ENCODE results near the gene KLHL22.
A peak's percentile ranks its signal among the peaks of the same experiment; 100 is the strongest.

The KLHL22 gene

GRCh38 chr22:20408891-20409290 is 86.7 kb downstream of the KLHL22 start:
- Histone ChIP-seq H3K9ac (no peak overlapping the region), H3K4me2 (no peak overlapping the region), H3K36me3 (peaks cover 27 to 47% (median 42%) of the 10 kb centered on the region in 11 experiments), H4K20me1 (peaks cover 0 to 41% (median 32%) of the 10 kb centered on the region in 11 experiments; a peak in 17 of 22 replicates), H3K9me3 (replicated peaks in 1 of 11) (no peaks in the 10 kb centered on the region), H3K27me3 (no peaks in the 10 kb centered on the region), H3K27ac (no peak overlapping the region), H3K4me3 (no peak overlapping the region), H3K4me1 (peaks cover 0 to 39% (median 27%) of the 10 kb centered on the region in 10 experiments; a peak in 16 of 20 replicates)
- TF ChIP-seq Cebpa-rat (IDR thresholded peaks at IDR 0.05), result no peak

DNA sequence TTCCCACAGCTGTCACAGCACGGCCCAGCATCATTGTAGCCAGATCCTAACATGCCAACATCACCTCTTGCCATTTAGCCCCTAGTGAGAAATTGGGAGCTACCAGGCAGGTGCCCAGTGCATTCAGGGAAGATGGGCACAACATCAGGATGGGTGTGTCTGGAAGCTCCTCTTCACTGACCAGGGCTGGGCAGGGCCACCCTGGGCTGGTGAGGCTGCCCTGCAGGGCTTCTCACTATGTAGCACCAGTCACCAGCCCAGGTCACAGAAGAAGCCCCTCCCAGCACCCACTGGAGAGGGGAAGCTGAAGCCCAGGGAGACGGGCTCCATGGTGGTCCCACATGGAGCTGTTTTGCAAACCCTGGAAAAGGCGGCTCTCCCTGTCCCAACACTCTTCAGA is 87.8 kb downstream of the KLHL22 start:
- H3K4me1 ChIP-seq, result peaks cover 0 to 32% (median 22%) of the 10 kb centered on the region in 10 experiments; a peak in 15 of 20 replicates
- H3K9me3 ChIP-seq (replicated peaks in 1 of 11), result no peaks in the 10 kb centered on the region
- no peak overlapping the region for H3K4me2 ChIP-seq
- no peak for TF ChIP-seq Cebpa-rat (IDR thresholded peaks at IDR 0.05)
- H3K9ac ChIP-seq, result no peak overlapping the region
- peaks cover 0 to 48% (median 32%) of the 10 kb centered on the region in 11 experiments; a peak in 17 of 22 replicates for H4K20me1 ChIP-seq
- peaks cover 34 to 58% (median 53%) of the 10 kb centered on the region in 11 experiments for H3K36me3 ChIP-seq
- no peak overlapping the region for H3K27ac ChIP-seq
- H3K27me3 ChIP-seq, result no peaks in the 10 kb centered on the region
- H3K4me3 ChIP-seq, result no peak overlapping the region

- peaks cover 0 to 24% (median 18%) of the 10 kb centered on the region in 10 experiments; a peak in 13 of 20 replicates for H3K4me1 ChIP-seq
- H3K4me2 ChIP-seq, result peak overlapping the region in 7 of 11 experiments; percentile 42 to 60 (median 55); a peak in 14 of 22 replicates
- H3K36me3 ChIP-seq, result peaks cover 37 to 68% (median 59%) of the 10 kb centered on the region in 11 experiments
- no peak for TF ChIP-seq Cebpa-rat (IDR thresholded peaks at IDR 0.05)
- no peak overlapping the region for H3K27ac ChIP-seq
- no peaks in the 10 kb centered on the region for H3K27me3 ChIP-seq
- H4K20me1 ChIP-seq, result peaks cover 0 to 48% (median 32%) of the 10 kb centered on the region in 11 experiments; a peak in 17 of 22 replicates
- H3K9ac ChIP-seq, result peak overlapping the region in 1 of 11 experiments; percentile 19; a peak in 1 of 22 replicates
- no peaks in the 10 kb centered on the region for H3K9me3 ChIP-seq (replicated peaks in 1 of 11)
- no peak overlapping the region for H3K4me3 ChIP-seq
Measured at GRCh38 chr22:20406686-20407408, 88.7 kb downstream of the KLHL22 start.

DNA sequence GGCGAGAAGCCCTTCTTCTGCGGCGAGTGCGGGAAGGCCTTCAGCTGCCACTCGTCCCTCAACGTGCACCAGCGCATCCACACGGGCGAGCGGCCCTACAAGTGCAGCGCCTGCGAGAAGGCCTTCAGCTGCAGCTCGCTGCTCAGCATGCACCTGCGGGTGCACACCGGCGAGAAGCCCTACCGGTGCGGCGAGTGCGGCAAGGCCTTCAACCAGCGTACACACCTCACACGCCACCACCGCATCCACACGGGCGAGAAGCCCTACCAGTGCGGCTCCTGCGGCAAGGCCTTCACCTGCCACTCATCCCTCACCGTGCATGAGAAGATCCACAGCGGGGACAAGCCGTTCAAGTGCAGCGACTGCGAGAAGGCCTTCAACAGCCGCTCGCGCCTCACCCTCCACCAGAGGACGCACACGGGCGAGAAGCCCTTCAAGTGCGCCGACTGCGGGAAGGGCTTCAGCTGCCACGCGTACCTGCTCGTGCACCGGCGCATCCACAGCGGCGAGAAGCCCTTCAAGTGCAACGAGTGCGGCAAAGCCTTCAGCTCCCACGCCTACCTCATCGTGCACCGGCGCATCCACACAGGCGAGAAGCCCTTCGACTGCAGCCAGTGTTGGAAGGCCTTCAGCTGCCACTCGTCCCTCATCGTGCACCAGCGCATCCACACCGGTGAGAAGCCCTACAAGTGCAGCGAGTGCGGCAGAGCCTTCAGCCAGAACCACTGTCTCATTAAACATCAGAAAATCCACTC is 89.5 kb downstream of the KLHL22 start:
- H3K4me3 ChIP-seq, result no peak overlapping the region
- H3K27me3 ChIP-seq, result no peaks in the 10 kb centered on the region
- H3K9ac ChIP-seq, result 0 out of 22 replicates have a peak overlapping the region, but pooled peaks of 1 of the 11 experiments have one; percentile 19
- H4K20me1 ChIP-seq, result peaks cover 0 to 54% (median 35%) of the 10 kb centered on the region in 11 experiments; a peak in 17 of 22 replicates
- peaks cover 37 to 75% (median 66%) of the 10 kb centered on the region in 11 experiments for H3K36me3 ChIP-seq
- peak overlapping the region in 7 of 11 experiments; percentile 42 to 60 (median 55); a peak in 14 of 22 replicates for H3K4me2 ChIP-seq
- peaks cover 0 to 28% (median 21%) of the 10 kb centered on the region in 10 experiments; a peak in 14 of 20 replicates for H3K4me1 ChIP-seq
- H3K27ac ChIP-seq, result no peak overlapping the region
- H3K9me3 ChIP-seq (replicated peaks in 1 of 11), result no peaks in the 10 kb centered on the region
- no peak for TF ChIP-seq Cebpa-rat (IDR thresholded peaks at IDR 0.05)

GRCh38 chr22:20405291-20405930 is 90.2 kb downstream of the KLHL22 start:
- peaks cover 37 to 81% (median 72%) of the 10 kb centered on the region in 11 experiments for H3K36me3 ChIP-seq
- H3K9me3 ChIP-seq (replicated peaks in 1 of 11), result no peaks in the 10 kb centered on the region
- no peak overlapping the region for H3K4me3 ChIP-seq
- peak overlapping the region in 7 of 11 experiments; percentile 42 to 60 (median 55); a peak in 9 of 22 replicates for H3K4me2 ChIP-seq
- peaks cover 0 to 61% (median 41%) of the 10 kb centered on the region in 11 experiments; a peak in 17 of 22 replicates for H4K20me1 ChIP-seq
- H3K27ac ChIP-seq, result no peak overlapping the region
- no peak overlapping the region for H3K9ac ChIP-seq
- H3K27me3 ChIP-seq, result no peaks in the 10 kb centered on the region
- TF ChIP-seq Cebpa-rat (IDR thresholded peaks at IDR 0.05), result no peak
- peaks cover 0 to 35% (median 28%) of the 10 kb centered on the region in 10 experiments; a peak in 14 of 20 replicates for H3K4me1 ChIP-seq

DNA sequence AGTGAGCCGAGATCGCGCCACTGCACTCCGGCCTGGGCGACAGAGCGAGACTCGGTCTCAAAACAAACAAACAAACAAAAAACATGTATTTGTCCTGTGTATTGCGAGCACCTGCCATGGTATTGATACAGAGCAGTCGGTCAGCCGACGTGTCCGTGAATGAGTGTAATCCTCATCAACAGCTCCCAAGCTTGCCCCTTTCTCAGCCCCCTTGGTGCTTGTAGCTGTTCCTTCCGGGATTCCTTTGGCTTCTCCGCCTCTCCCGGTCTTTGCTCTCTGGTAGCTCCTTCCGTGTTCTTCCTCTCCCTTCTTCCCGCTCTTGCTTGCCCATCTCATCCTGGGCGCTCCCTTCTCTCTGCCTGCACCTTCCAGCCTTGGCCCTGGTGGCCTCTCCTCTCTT is 90.7 kb downstream of the KLHL22 start:
- no peak for TF ChIP-seq Cebpa-rat (IDR thresholded peaks at IDR 0.05)
- no peak overlapping the region for H3K4me3 ChIP-seq
- H4K20me1 ChIP-seq, result peaks cover 0 to 62% (median 46%) of the 10 kb centered on the region in 11 experiments; a peak in 17 of 22 replicates
- H3K36me3 ChIP-seq, result peaks cover 37 to 87% (median 76%) of the 10 kb centered on the region in 11 experiments
- H3K9me3 ChIP-seq (replicated peaks in 1 of 11), result no peaks in the 10 kb centered on the region
- no peak overlapping the region for H3K27ac ChIP-seq
- H3K27me3 ChIP-seq, result no peaks in the 10 kb centered on the region
- H3K4me1 ChIP-seq, result peaks cover 0 to 40% (median 31%) of the 10 kb centered on the region in 10 experiments; a peak in 14 of 20 replicates
- H3K4me2 ChIP-seq, result no peak overlapping the region
- H3K9ac ChIP-seq, result no peak overlapping the region

- Histone ChIP-seq H3K9me3 (replicated peaks in 1 of 11) (no peaks in the 10 kb centered on the region), H4K20me1 (peaks cover 0 to 69% (median 52%) of the 10 kb centered on the region in 11 experiments; a peak in 17 of 22 replicates), H3K4me2 (no peak overlapping the region), H3K36me3 (peaks cover 37 to 88% (median 76%) of the 10 kb centered on the region in 11 experiments), H3K9ac (no peak overlapping the region), H3K27me3 (no peaks in the 10 kb centered on the region), H3K27ac (no peak overlapping the region), H3K4me3 (no peak overlapping the region), H3K4me1 (peaks cover 0 to 41% (median 31%) of the 10 kb centered on the region in 10 experiments; a peak in 14 of 20 replicates)
- no peak for TF ChIP-seq Cebpa-rat (IDR thresholded peaks at IDR 0.05)
Measured at GRCh38 chr22:20403779-20404140, 91.8 kb downstream of the KLHL22 start.

DNA sequence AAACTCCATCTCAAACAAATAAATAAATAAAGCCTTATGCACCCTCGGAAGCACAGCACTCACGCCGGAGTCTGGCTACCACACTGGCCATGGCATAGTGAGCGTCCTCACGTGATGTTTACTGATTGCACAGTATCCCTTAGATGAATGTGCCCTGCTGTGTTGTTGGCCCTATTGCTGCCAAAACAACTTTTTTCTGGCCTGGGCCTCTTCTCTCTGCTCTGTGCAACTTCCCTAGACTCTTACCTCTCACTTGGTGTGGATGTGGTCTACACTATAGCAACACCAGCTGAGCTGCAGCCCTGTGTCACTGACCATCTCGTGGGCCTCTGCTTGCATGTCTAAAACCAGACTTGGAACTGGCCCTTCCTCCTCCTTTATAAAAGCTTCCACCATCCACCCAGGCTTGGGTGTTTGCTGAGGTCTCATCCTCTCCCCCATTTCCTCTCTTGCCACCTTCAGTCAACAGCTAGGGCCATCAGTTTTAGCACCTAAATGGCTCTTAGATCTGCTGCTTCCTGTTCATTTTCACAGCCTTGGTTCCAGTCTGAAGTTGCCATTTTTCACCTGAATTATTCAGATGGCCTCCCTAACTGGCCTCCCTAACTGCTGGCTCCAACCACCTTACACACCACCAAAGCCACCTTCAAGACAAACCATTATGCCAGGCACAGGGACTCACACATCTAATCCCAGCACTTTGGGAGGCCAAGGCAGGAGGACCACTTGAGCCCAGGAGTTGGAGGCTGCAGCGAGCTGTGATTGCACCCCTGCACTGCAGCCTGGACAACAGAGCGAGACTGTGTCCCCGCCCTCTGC is 92.4 kb downstream of the KLHL22 start:
- no peak overlapping the region for H3K9ac ChIP-seq
- H3K27me3 ChIP-seq, result no peaks in the 10 kb centered on the region
- peaks cover 37 to 87% (median 76%) of the 10 kb centered on the region in 11 experiments for H3K36me3 ChIP-seq
- peaks cover 0 to 41% (median 31%) of the 10 kb centered on the region in 10 experiments; a peak in 14 of 20 replicates for H3K4me1 ChIP-seq
- TF ChIP-seq Cebpa-rat (IDR thresholded peaks at IDR 0.05), result no peak
- no peaks in the 10 kb centered on the region for H3K9me3 ChIP-seq (replicated peaks in 1 of 11)
- H4K20me1 ChIP-seq, result peaks cover 0 to 69% (median 54%) of the 10 kb centered on the region in 11 experiments; a peak in 17 of 22 replicates
- H3K27ac ChIP-seq, result no peak overlapping the region
- no peak overlapping the region for H3K4me3 ChIP-seq
- H3K4me2 ChIP-seq, result no peak overlapping the region

Data from BLaER1 treated with 17β-estradiol and CSF1 and Interleukin-3, amounts not matched to agents 10 nM and 100 nM (cell line).